A673 (cell line): ENCODE measurements around the gene ADAMTS12. TPM values are rescaled to one million over a fixed set of nuclear protein-coding genes. Genes with fewer than 3 reads are reported as not detected.

ENCODE experiments used
- BruUV-seq: library from RNA; stranded (reverse); fragments of 400-500 nt; replicated peaks from 2 replicates; lab custom pipeline; 2021; lab: Mats Ljungman, UMichigan
- CTCF ChIA-PET: fragments of 300-600 bp; sonication (Branson Sonifier 250); formaldehyde crosslinking; loops from one replicate; lab custom pipeline; 2022; ENCODE audit warnings: antibody characterized with exemption; lab: Charles Lee
- POLR2A ChIA-PET: fragments of 300-600 bp; sonication (Branson Sonifier 250); formaldehyde crosslinking; loops from one replicate; lab custom pipeline; 2022; ENCODE audit warnings: antibody characterized with exemption; ENCODE audit not compliant: low non-redundant PET; lab: Charles Lee
- DNase-seq: peaks from one replicate; pipeline ENCODE4 v3.0.0-alpha.2; 2015; ENCODE audit warnings: low spot score
- H3K27ac ChIP-seq: fragments of 200-600 bp; sonication (generic); 2 replicates; pipeline ENCODE4 v1.5.1; 2016; ENCODE audit warnings: mixed run types, low read depth, mild to moderate bottlenecking, mixed read lengths, antibody characterized with exemption, low read length; ENCODE audit not compliant: poor library complexity, severe bottlenecking
- H3K27me3 ChIP-seq: fragments of 200-600 bp; sonication (generic); replicated peaks from 2 replicates; pipeline ENCODE4 v1.6.1; 2017; ENCODE audit warnings: mixed run types, low read depth, mild to moderate bottlenecking, mixed read lengths, antibody characterized with exemption, low read length; ENCODE audit not compliant: insufficient read depth, poor library complexity
- H3K36me3 ChIP-seq: fragments of 200-600 bp; sonication (generic); 2 replicates; pipeline ENCODE4 v1.6.1; 2016; ENCODE audit warnings: mixed run types, mild to moderate bottlenecking, mixed read lengths, antibody characterized with exemption, low read length; ENCODE audit not compliant: insufficient read depth, poor library complexity, severe bottlenecking
- H3K4me1 ChIP-seq: fragments of 200-600 bp; sonication (generic); 2 replicates; pipeline ENCODE4 v1.6.1; 2017; ENCODE audit warnings: mixed run types, mild to moderate bottlenecking, mixed read lengths, antibody characterized with exemption, low read length; ENCODE audit not compliant: insufficient read depth, poor library complexity, severe bottlenecking
- H3K4me3 ChIP-seq: fragments of 200-600 bp; sonication (generic); 2 replicates; pipeline ENCODE4 v1.5.1; 2016; ENCODE audit warnings: low read depth, mixed run types, mild to moderate bottlenecking, mixed read lengths, low read length; ENCODE audit not compliant: poor library complexity, severe bottlenecking
- H3K9me3 ChIP-seq: fragments of 200-600 bp; sonication (generic); 2 replicates; pipeline ENCODE4 v1.6.1; 2016; ENCODE audit warnings: mixed run types, low read depth, mild to moderate bottlenecking, mixed read lengths, antibody characterized with exemption, low read length; ENCODE audit not compliant: poor library complexity, severe bottlenecking
- CTCF ChIP-seq: fragments of 300-800, 200-600 bp; sonication (generic); conservative IDR thresholded peaks from 2 replicates; pipeline ENCODE4 v1.5.1; 2017; ENCODE audit warnings: low read depth, mild to moderate bottlenecking, antibody characterized with exemption, low read length, moderate library complexity, mixed read lengths
- EZH2 ChIP-seq: fragments of 200-600 bp; sonication (generic); IDR thresholded peaks from 2 replicates; pipeline ENCODE4 v1.6.1; 2017; ENCODE audit warnings: borderline replicate concordance, low read depth, mild to moderate bottlenecking, mixed read lengths, antibody characterized with exemption, low read length; ENCODE audit not compliant: poor library complexity, severe bottlenecking
- intact Hi-C: fragments of 100-400 bp; cut with micrococcal nuclease; formaldehyde crosslinking; loops from one replicate; pipeline ENCODE4 v1.10.0; 2022; ENCODE audit not compliant: unreplicated experiment
- total RNA-seq: library from RNA; stranded (reverse); gene quantifications from 2 replicates; pipeline ENCODE4 v1.2.3, GENCODE V29; 2021

Gene ADAMTS12
- total RNA-seq, 1 experiment from 2014 or later: 0.84 TPM

GRCh38 chr5:33857037-33857436, 34.8 kb downstream of the ADAMTS12 start:
- CTCF ChIA-PET: no interaction called here

GRCh38 chr5:33855396-33855795, 36.4 kb downstream of the ADAMTS12 start:
- H3K27ac ChIP-seq: no peak overlapping the region
- H3K9me3 ChIP-seq: no peaks in the 10 kb centered on the region
- H3K27me3 ChIP-seq: no peaks in the 10 kb centered on the region
- DNase-seq: no peak
- CTCF ChIA-PET: no interaction called here
- no peaks in the 10 kb centered on the region for H3K36me3 ChIP-seq
- POLR2A ChIA-PET: no interaction called here
- BruUV-seq: no TSS peak
- TF ChIP-seq CTCF (no peak), EZH2 (no peak)
- intact Hi-C loops: no loop called here
- H3K4me1 ChIP-seq: no peaks in the 10 kb centered on the region
- H3K4me3 ChIP-seq: no peak overlapping the region

More at GRCh38 chr5:33857037-33857436, 34.8 kb downstream of the ADAMTS12 start:
- DNase-seq: no peak
- BruUV-seq: no TSS peak
- H3K27ac ChIP-seq: no peak overlapping the region
- intact Hi-C loops: no loop called here
- POLR2A ChIA-PET: no interaction called here
- TF ChIP-seq CTCF: no peak
- TF ChIP-seq EZH2: no peak
- no peak overlapping the region for H3K4me3 ChIP-seq
- no peaks in the 10 kb centered on the region for H3K9me3 ChIP-seq
- H3K27me3 ChIP-seq: no peaks in the 10 kb centered on the region
- H3K4me1 ChIP-seq: no peaks in the 10 kb centered on the region
- no peaks in the 10 kb centered on the region for H3K36me3 ChIP-seq

- no TSS peak for BruUV-seq
- no peaks in the 10 kb centered on the region for H3K9me3 ChIP-seq
- H3K4me1 ChIP-seq: no peaks in the 10 kb centered on the region
- TF ChIP-seq CTCF: no peak
- intact Hi-C loops: no loop called here
- H3K27me3 ChIP-seq: no peaks in the 10 kb centered on the region
- H3K4me3 ChIP-seq: no peak overlapping the region
- DNase-seq: no peak
- CTCF ChIA-PET: no interaction called here
- POLR2A ChIA-PET: no interaction called here
- no peak overlapping the region for H3K27ac ChIP-seq
- no peaks in the 10 kb centered on the region for H3K36me3 ChIP-seq
These were observed 37.0 kb downstream of the ADAMTS12 start for GRCh38 chr5:33854733-33855151.
